Loucy (cell line): ENCODE data around the gene LINC01488.

Experiments
- EZH2phosphoT487 ChIP-seq: fragments of 200-600 bp; IDR thresholded peaks from 2 replicates; pipeline ENCODE4 v1.6.1; 2018; ENCODE audit warnings: antibody characterized with exemption, mild to moderate bottlenecking, moderate library complexity, borderline replicate concordance
- TF ChIP-seq, protein P1 (sequence below): fragments of 200-600 bp; sonication (generic); conservative IDR thresholded peaks from 2 replicates; pipeline ENCODE4 v1.5.1; 2014; ENCODE audit warnings: mild to moderate bottlenecking, antibody characterized with exemption, low read length

DNA sequence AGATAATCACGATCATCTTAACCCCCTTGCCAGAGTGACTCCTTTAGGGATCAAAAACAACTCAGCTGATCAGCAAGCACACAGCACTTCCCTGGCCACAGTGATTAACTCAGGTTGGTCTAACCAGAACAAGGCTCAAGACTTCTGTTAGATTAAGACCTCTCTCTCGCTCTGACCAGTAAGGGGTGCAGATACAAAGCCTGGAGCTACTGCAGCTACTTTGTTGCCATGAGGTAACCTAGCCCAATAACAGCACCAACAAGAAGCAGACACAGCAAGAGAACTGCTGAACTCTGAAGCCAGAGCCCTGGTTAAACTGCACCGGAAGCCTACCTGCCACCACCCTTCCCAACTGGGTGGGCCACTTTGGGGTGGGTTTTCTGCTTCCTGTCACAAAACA lies 42.0 kb downstream of the LINC01488 start:
- TF ChIP-seq, protein P1, sequence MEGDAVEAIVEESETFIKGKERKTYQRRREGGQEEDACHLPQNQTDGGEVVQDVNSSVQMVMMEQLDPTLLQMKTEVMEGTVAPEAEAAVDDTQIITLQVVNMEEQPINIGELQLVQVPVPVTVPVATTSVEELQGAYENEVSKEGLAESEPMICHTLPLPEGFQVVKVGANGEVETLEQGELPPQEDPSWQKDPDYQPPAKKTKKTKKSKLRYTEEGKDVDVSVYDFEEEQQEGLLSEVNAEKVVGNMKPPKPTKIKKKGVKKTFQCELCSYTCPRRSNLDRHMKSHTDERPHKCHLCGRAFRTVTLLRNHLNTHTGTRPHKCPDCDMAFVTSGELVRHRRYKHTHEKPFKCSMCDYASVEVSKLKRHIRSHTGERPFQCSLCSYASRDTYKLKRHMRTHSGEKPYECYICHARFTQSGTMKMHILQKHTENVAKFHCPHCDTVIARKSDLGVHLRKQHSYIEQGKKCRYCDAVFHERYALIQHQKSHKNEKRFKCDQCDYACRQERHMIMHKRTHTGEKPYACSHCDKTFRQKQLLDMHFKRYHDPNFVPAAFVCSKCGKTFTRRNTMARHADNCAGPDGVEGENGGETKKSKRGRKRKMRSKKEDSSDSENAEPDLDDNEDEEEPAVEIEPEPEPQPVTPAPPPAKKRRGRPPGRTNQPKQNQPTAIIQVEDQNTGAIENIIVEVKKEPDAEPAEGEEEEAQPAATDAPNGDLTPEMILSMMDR: no peak
- TF ChIP-seq EZH2phosphoT487: no peak
